CD4-positive, CD25-positive, alpha-beta regulatory T cell (primary cell): ENCODE results near the gene SPTBN4. TPM values are rescaled to one million over a fixed set of nuclear protein-coding genes. Genes with fewer than 3 reads are reported as not detected.

Source experiments
- ATAC-seq, 2 donors: fragments of 150-1000 bp; cut with Tn5 transposase; one replicate each; pipeline ENCODE4 v1.10.0; 2021; ENCODE audit warnings: low read depth in 2 of 2, moderate number of reproducible peaks in 2 of 2, moderate library complexity in 1 of 2
- DNase-seq, 3 donors: peaks; one replicate each; pipeline versions ENCODE4 v3.0.0 to v3.0.0-alpha.2; 2012 to 2022; ENCODE audit warnings: mixed read lengths in 1 of 3
- H3K27ac ChIP-seq: one replicate; pipeline ENCODE4 v1.7.0; 2013; ENCODE audit warnings: mild to moderate bottlenecking, low read length; ENCODE audit not compliant: insufficient read depth, poor library complexity, severe bottlenecking
- H3K27me3 ChIP-seq: one replicate; pipeline ENCODE4 v1.7.0; 2013; ENCODE audit warnings: low read length; ENCODE audit not compliant: control insufficient read depth, insufficient read depth
- H3K36me3 ChIP-seq: one replicate; pipeline ENCODE4 v1.7.0; 2013; ENCODE audit warnings: mild to moderate bottlenecking, low read length, moderate library complexity; ENCODE audit not compliant: control insufficient read depth, insufficient read depth
- H3K4me1 ChIP-seq: 2 replicates; pipeline ENCODE4 v1.7.0; 2013; ENCODE audit warnings: mild to moderate bottlenecking, low read length; ENCODE audit not compliant: insufficient read depth, control insufficient read depth, poor library complexity, severe bottlenecking
- H3K4me3 ChIP-seq: one replicate; pipeline ENCODE4 v1.7.0; 2013; ENCODE audit warnings: low read depth, mild to moderate bottlenecking, low read length, moderate library complexity
- H3K9me3 ChIP-seq, 2 experiments: 1 replicate in 1 of 2; 2 replicates in 1 of 2; pipeline ENCODE4 v1.7.0; 2013; ENCODE audit warnings: low read length in 2 of 2, mild to moderate bottlenecking in 1 of 2, moderate library complexity in 1 of 2; ENCODE audit not compliant: control insufficient read depth in 2 of 2
- H3K27ac Mint-ChIP-seq, 3 donors: one replicate each; pipeline ENCODE4 v1.8.0; 2020 to 2022; ENCODE audit warnings: mild to moderate bottlenecking in 3 of 3, mixed read lengths in 3 of 3, moderate library complexity in 2 of 3
- H3K27me3 Mint-ChIP-seq: one replicate; pipeline ENCODE4 v1.8.0; 2022; ENCODE audit warnings: mild to moderate bottlenecking, mixed read lengths
- H3K36me3 Mint-ChIP-seq: one replicate; pipeline ENCODE4 v1.8.0; 2020; ENCODE audit warnings: mixed read lengths
- H3K4me1 Mint-ChIP-seq, 4 donors: one replicate each; pipeline ENCODE4 v1.8.0; 2020 to 2022; ENCODE audit warnings: mixed read lengths in 4 of 4, mild to moderate bottlenecking in 1 of 4
- H3K4me3 Mint-ChIP-seq, 4 donors: one replicate each; pipeline ENCODE4 v1.8.0; 2020 to 2022; ENCODE audit warnings: mild to moderate bottlenecking in 4 of 4, mixed read lengths in 4 of 4, moderate library complexity in 3 of 4
- H3K9me3 Mint-ChIP-seq, 7 donors: one replicate each; pipeline ENCODE4 v1.8.0; 2020 to 2022; ENCODE audit warnings: mixed read lengths in 7 of 7, mild to moderate bottlenecking in 3 of 7, moderate library complexity in 2 of 7
- polyA plus RNA-seq, 4 donors: library from polyadenylated mRNA; unstranded; fragments of 300-500 nt; fragmentation: Illumina TruSeq; gene quantifications; one replicate each; pipeline ENCODE4 v1.2.3, GENCODE V29; 2021
- total RNA-seq: library from RNA; stranded (reverse); gene quantifications from one replicate; pipeline ENCODE4 v1.2.3, GENCODE V29; 2022

The SPTBN4 gene
- total and polyA plus RNA-seq, 5 donors from 2014 or later = not detected

DNA sequence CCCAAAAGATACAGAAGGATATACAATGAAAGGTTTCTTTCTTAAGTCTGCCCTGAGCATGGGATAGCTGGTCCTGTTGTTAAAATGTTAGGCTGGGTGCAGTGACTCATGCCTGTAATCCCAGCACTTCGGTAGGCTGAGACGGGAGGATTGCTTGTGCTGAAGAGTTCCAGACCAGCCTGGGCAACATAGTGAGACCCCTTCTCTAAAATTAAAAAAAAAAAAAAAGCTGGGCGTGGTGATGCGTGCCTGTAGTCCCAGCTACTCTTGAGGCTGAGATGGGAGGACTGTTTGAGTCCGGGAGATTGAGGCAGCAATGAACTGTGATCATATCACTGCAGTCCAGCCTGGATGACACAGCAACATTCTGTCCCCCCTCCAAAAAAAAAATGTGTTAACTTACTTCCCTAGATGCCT lies 57.3 kb downstream of the SPTBN4 start:
- peaks cover 4% of the 10 kb centered on the region for H3K4me1 ChIP-seq
- H3K27me3 ChIP-seq = no peaks in the 10 kb centered on the region
- DNase-seq = no peak
- Mint-ChIP-seq H3K27ac (no peak overlapping the region), H3K27me3 (peaks cover 4% of the 10 kb centered on the region), H3K4me3 (no peak overlapping the region), H3K9me3 (peaks cover 0 to 2% (median 0%) of the 10 kb centered on the region in 7 donors), H3K4me1 (peaks cover 0 to 7% (median 5%) of the 10 kb centered on the region in 4 donors), H3K36me3 (peaks cover 3% of the 10 kb centered on the region)
- no peak overlapping the region for H3K4me3 ChIP-seq
- ATAC-seq = no peak
- no peak overlapping the region for H3K27ac ChIP-seq
- H3K36me3 ChIP-seq = no peaks in the 10 kb centered on the region
- no peaks in the 10 kb centered on the region for H3K9me3 ChIP-seq

DNA sequence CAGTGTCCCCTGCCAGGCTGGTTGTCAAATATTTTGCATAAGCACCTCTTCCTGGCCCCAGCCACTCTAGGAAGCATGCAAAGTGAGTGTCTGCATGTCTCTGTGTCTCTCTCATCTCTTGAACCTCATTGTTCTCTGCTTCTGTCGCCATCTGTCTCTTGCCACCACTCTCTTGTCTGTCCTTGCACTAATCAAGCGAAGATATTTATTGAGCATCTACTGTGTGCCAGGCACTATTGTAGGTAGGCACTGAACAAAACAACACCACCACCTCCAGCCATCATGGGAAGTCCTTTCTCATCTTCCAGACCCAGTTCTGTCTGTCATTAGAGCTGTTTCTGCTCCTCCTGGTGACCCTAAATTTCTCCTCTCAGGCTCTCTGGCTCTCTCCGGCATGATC lies 57.9 kb downstream of the SPTBN4 start:
- Histone ChIP-seq H3K4me1 (peaks cover 10% of the 10 kb centered on the region), H3K27ac (no peak overlapping the region), H3K27me3 (no peaks in the 10 kb centered on the region), H3K9me3 (no peaks in the 10 kb centered on the region), H3K36me3 (no peaks in the 10 kb centered on the region), H3K4me3 (no peak overlapping the region)
- Mint-ChIP-seq H3K27me3 (peaks cover 7% of the 10 kb centered on the region), H3K27ac (no peak overlapping the region), H3K36me3 (peaks cover 3% of the 10 kb centered on the region), H3K4me1 (peaks cover 0 to 9% (median 7%) of the 10 kb centered on the region in 4 donors), H3K4me3 (no peak overlapping the region), H3K9me3 (peaks cover 0 to 4% (median 0%) of the 10 kb centered on the region in 7 donors)
- no peak for ATAC-seq
- no peak for DNase-seq

DNA sequence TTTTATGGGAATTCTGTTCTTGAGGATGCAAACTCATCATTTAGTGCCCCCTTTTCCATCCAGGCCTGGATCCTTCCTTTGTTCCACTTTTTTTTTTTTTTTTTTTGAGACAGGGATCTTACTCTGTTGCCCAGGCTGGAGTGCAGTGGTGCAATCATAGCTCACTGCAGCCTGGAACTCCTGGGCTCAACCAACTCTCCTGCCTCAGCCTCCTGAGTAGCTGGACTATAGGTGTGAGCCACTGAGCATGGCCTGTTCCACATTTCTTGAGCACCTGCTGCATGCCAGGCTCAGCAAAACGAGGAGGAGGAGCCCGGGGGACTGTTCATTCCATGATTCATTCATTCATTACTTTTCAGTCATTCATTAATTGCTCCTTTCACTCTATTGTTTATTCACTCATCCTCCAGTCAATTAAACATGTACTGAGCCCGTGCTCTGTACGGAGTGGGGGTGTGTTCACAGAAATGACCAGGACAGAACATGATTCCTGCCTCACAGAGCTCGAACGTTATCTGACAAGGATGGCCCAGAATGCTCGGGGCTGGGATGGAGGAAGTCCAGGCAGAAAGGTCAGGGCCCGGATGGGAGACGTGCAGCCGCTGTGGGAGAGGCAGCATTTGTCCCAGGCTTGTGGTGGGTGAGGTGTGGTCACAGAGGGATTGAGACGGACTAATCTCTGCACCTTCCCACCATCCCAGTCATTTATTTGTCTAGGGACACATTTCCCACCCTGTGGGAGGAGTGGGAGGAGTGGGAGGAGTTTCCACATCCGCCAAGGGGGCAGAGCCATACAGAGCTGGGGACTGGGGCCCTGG lies 58.6 kb downstream of the SPTBN4 start:
- Histone ChIP-seq H3K27me3 (no peaks in the 10 kb centered on the region), H3K4me1 (peaks cover 15% of the 10 kb centered on the region), H3K27ac (no peak overlapping the region), H3K9me3 (no peaks in the 10 kb centered on the region), H3K36me3 (no peaks in the 10 kb centered on the region), H3K4me3 (no peak overlapping the region)
- DNase-seq (no peak), ATAC-seq (no peak)
- no peak overlapping the region for H3K4me3 Mint-ChIP-seq
- H3K36me3 Mint-ChIP-seq = peaks cover 3% of the 10 kb centered on the region
- H3K27ac Mint-ChIP-seq = peak overlapping the region in 1 of 3 donors; percentile 68
- peaks cover 0 to 3% (median 0%) of the 10 kb centered on the region in 7 donors for H3K9me3 Mint-ChIP-seq
- peaks cover 0 to 13% (median 10%) of the 10 kb centered on the region in 4 donors for H3K4me1 Mint-ChIP-seq
- peaks cover 10% of the 10 kb centered on the region for H3K27me3 Mint-ChIP-seq

DNA sequence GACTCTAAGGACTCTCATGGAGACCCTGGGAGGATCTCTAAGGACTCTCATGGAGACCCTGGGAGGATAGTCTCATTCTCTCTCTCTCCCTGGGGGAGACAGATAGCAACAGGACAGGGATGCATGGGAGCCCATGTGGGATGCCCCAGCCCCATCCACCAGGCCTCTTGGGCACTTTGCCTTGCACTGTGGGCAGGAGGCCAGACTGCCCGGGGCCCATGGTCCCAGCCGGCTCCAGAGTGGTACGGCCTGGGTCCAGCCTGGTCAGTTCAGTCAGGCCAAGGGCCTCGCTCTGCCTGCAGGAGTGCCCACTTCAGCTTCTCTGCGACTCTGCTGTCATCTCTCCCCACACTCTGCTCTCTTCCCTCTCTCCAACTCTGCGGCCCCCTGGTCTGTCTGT lies 61.3 kb downstream of the SPTBN4 start:
- H3K9me3 Mint-ChIP-seq = peaks cover 0 to 6% (median 0%) of the 10 kb centered on the region in 7 donors
- peak overlapping the region in 2 of 4 donors; percentile 34 to 76 for H3K4me3 Mint-ChIP-seq
- peaks cover 15% of the 10 kb centered on the region for H3K4me1 ChIP-seq
- H3K4me3 ChIP-seq = no peak overlapping the region
- H3K27ac Mint-ChIP-seq = peak overlapping the region in 1 of 3 donors; percentile 76
- no peaks in the 10 kb centered on the region for H3K36me3 ChIP-seq
- ATAC-seq (no peak), DNase-seq (no peak)
- H3K9me3 ChIP-seq = no peaks in the 10 kb centered on the region
- H3K27me3 Mint-ChIP-seq = peaks cover 32% of the 10 kb centered on the region
- H3K36me3 Mint-ChIP-seq = peaks cover 3% of the 10 kb centered on the region
- peaks cover 4 to 18% (median 12%) of the 10 kb centered on the region in 4 donors for H3K4me1 Mint-ChIP-seq
- H3K27me3 ChIP-seq = peaks cover 3% of the 10 kb centered on the region
- H3K27ac ChIP-seq = no peak overlapping the region

DNA sequence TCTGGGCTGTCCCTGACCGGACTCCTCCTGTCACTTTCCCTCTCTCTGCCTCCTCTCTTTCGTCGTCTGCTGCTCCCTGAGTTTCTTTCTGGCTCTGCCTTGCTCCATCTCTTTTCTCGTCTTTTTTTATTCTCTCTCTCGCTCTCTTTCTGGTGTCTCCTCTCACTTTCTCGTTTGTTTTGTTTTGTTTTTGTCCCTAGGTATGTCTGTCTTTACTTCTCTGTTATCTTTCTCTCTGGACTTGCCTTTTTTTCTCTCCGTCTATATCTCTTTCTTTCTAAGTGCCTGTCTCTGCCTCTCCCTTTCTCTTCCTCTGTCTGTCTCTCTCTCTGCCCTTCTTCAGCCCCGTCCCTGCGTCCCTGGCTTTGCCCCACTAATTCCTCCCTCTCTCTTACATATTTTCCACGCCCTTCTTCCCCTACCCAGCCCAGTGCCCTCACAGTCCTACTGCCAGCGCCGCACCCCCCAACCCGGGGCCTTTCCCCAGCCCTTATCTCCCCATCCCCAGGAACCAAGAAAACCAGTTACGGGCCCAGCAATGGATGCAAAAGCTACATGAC lies 61.8 kb downstream of the SPTBN4 start:
- Mint-ChIP-seq H3K4me3 (peak overlapping the region; percentile 31 to 76 (median 38)), H3K27ac (peak overlapping the region in 2 of 3 donors; percentile 76 to 85), H3K9me3 (peaks cover 0 to 10% (median under 1%) of the 10 kb centered on the region in 7 donors), H3K36me3 (peaks cover 3% of the 10 kb centered on the region), H3K4me1 (peaks cover 4 to 18% (median 12%) of the 10 kb centered on the region in 4 donors), H3K27me3 (peaks cover 32% of the 10 kb centered on the region)
- Histone ChIP-seq H3K27ac (no peak overlapping the region), H3K4me3 (no peak overlapping the region), H3K36me3 (no peaks in the 10 kb centered on the region), H3K9me3 (no peaks in the 10 kb centered on the region), H3K27me3 (peaks cover 7% of the 10 kb centered on the region), H3K4me1 (peaks cover 15% of the 10 kb centered on the region)
- no peak for ATAC-seq
- no peak for DNase-seq

DNA sequence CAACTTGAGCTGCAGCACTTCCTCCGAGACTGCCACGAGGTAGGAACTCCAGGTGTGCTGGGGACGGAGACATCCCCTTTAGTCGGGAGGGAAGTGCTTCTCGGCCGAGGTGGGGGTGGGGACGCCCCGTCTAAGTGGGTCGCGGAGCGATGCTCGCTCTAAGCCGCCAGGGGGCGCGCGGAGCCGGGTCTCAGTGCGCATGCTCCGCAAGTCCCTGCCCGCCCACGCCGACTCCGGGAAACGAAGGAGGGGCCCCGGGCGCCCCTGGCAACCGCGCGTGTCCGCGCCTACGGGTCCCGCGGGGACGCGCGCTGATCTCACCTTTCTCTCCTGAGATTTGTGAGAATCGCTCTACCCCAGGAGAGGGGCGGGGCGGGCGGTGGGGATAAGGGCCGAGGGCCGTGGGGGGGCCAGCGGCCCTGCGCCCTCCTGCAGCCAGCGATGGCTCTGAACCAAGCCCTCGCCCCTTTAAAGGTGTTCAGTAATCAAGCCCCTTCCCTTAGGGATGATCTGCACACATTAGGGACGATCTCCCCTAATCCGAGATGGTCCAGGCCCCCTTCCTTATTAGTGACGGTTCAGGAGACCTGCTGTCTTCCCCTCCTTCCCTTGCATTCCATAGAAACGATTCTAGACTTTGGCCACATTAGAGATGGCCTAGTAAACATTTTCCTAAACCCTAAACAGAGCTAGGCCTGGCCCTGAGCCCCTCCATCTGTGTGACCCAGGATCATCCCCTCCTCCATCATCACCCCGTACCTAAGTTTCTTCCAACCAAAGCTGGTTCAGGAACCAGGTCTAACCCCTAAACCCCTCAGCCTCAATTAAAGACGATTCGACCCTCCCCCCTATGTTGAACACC lies 62.5 kb downstream of the SPTBN4 start:
- Mint-ChIP-seq H3K27me3 (peaks cover 37% of the 10 kb centered on the region), H3K4me1 (peaks cover 4 to 18% (median 12%) of the 10 kb centered on the region in 4 donors), H3K4me3 (peak overlapping the region; percentile 3 to 84 (median 58)), H3K36me3 (peaks cover 3% of the 10 kb centered on the region), H3K27ac (peak overlapping the region in 1 of 3 donors; percentile 20), H3K9me3 (peaks cover 0 to 10% (median 3%) of the 10 kb centered on the region in 7 donors)
- Histone ChIP-seq H3K4me1 (peaks cover 15% of the 10 kb centered on the region), H3K9me3 (peaks cover 2 to 3% of the 10 kb centered on the region in 2 experiments), H3K4me3 (peak overlapping the region; percentile 37), H3K27me3 (peaks cover 9% of the 10 kb centered on the region), H3K27ac (no peak overlapping the region), H3K36me3 (no peaks in the 10 kb centered on the region)
- ATAC-seq (peak; percentile 83 to 85), DNase-seq (peak; percentile 79 to 90 (median 87))

DNA sequence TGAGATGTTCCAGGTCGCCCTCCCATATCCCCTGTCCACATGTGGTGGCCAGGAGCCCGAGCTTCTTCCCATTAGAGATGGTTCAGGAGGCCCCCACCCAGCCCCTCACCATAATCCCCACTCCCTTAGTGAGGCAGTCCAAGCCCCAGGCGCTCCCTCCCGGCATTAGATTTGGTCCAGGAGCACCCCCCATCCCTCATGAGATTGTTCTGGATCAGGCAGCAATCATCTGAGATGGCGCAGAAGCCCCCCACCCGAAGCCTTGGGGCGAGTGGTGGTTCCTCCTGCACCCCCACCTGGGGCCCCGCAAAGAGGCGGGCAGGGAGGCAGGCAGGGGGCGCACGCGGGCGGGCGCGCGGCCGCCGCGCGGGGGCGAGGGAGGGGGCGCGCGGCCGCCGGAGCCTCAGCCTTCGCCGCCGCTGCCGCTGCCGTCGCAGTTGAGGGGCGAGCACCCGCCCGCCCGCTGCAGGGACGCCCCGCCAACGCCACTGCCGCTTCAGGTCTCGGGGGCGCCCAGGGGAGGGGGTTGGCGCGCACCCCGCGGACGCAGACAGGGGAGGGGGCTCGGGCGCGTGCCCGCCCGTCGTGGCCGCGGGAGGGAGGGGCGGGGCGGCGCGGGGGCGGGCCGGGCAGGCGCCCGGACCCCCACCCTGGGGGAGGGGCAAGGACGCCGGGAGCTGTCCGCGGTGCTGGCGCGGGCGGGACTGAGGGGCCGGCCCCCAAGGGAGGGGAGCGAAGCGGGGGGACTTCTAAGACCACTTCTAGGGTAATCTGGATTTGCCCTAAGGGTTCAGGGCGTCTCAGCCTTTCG lies 63.5 kb downstream of the SPTBN4 start:
- Histone ChIP-seq H3K27me3 (peaks cover 9% of the 10 kb centered on the region), H3K36me3 (no peaks in the 10 kb centered on the region), H3K4me1 (peaks cover 15% of the 10 kb centered on the region), H3K9me3 (peaks cover 2 to 5% of the 10 kb centered on the region in 2 experiments), H3K4me3 (no peak overlapping the region), H3K27ac (no peak overlapping the region)
- Mint-ChIP-seq H3K36me3 (peaks cover 3% of the 10 kb centered on the region), H3K27me3 (peaks cover 40% of the 10 kb centered on the region), H3K9me3 (peaks cover 0 to 10% (median 3%) of the 10 kb centered on the region in 7 donors), H3K27ac (no peak overlapping the region), H3K4me3 (peak overlapping the region; percentile 36 to 84 (median 63)), H3K4me1 (peaks cover 4 to 18% (median 12%) of the 10 kb centered on the region in 4 donors)
- DNase-seq (no peak), ATAC-seq (no peak)
